Fibroblast of the aortic adventitia (primary cell): ENCODE measurements around the gene SFXN5. TPM values are rescaled to one million over a fixed set of nuclear protein-coding genes. Genes with fewer than 3 reads are reported as not detected.

Source experiments
- DNase-seq: peaks from one replicate; pipeline ENCODE4 v3.0.0-alpha.2; 2010; ENCODE audit warnings: low read depth
- H3K4me3 ChIP-seq: 2 replicates; pipeline ENCODE4 v1.5.1; 2011; ENCODE audit warnings: low read depth, mild to moderate bottlenecking, control low read depth, low read length, moderate library complexity
- CTCF ChIP-seq: IDR thresholded peaks from 2 replicates; pipeline ENCODE4 v1.5.1; 2011; ENCODE audit warnings: mild to moderate bottlenecking, low read length, control low read depth, inconsistent platforms; ENCODE audit not compliant: insufficient read depth
- total RNA-seq: library from RNA; depleted of rRNA; stranded (reverse); fragments of >200 nt; gene quantifications from 2 replicates; pipeline ENCODE4 v1.2.3, GENCODE V29; 2012; ENCODE audit warnings: low replicate concordance

SFXN5 gene
- total RNA-seq, 1 donor = 19.0 TPM

- no peak overlapping the region for H3K4me3 ChIP-seq
- TF ChIP-seq CTCF = no peak
- DNase-seq = no peak
Measured at GRCh38 chr2:72995430-72996116, 75.9 kb downstream of the SFXN5 start.

- no peak for DNase-seq
- no peak for TF ChIP-seq CTCF
- no peak overlapping the region for H3K4me3 ChIP-seq
Measured at GRCh38 chr2:72994991-72995380, 76.5 kb downstream of the SFXN5 start.

GRCh38 chr2:72994282-72994990 lies 77.1 kb downstream of the SFXN5 start:
- H3K4me3 ChIP-seq = no peak overlapping the region
- TF ChIP-seq CTCF = no peak
- DNase-seq = no peak

- no peak for DNase-seq
- no peak for TF ChIP-seq CTCF
- no peak overlapping the region for H3K4me3 ChIP-seq
Measured at GRCh38 chr2:72993933-72994280, 77.6 kb downstream of the SFXN5 start.

- peak; percentile 55 for DNase-seq
- H3K4me3 ChIP-seq = no peak overlapping the region
- TF ChIP-seq CTCF = peak; percentile 76
Measured at GRCh38 chr2:72993147-72993932, 78.2 kb downstream of the SFXN5 start.

- no peak for DNase-seq
- no peak overlapping the region for H3K4me3 ChIP-seq
- no peak for TF ChIP-seq CTCF
Measured at GRCh38 chr2:72992734-72993102, 78.8 kb downstream of the SFXN5 start.
